HEK293T (cell line): Measurements from ENCODE around the gene OR4D9.

Experiments
- BHLHE40 ChIP-seq: fragments of 450-650 bp; IDR thresholded peaks from 2 replicates; pipeline ENCODE4 v1.6.1; 2016; ENCODE audit warnings: mild to moderate bottlenecking, moderate library complexity, borderline replicate concordance
- FOXA1 ChIP-seq: fragments of 450-650 bp; IDR thresholded peaks from 2 replicates; pipeline ENCODE4 v1.6.1; 2016; ENCODE audit warnings: mild to moderate bottlenecking
- FOXM1 ChIP-seq: fragments of 450-650 bp; IDR thresholded peaks from 2 replicates; pipeline ENCODE4 v1.6.1; 2017; ENCODE audit warnings: mild to moderate bottlenecking, borderline replicate concordance
- LEF1 ChIP-seq: fragments of 450-650 bp; IDR thresholded peaks from 2 replicates; pipeline ENCODE4 v1.6.1; 2017; ENCODE audit warnings: mild to moderate bottlenecking, borderline replicate concordance
- TARDBP ChIP-seq: fragments of 450-650 bp; IDR thresholded peaks from 2 replicates; pipeline ENCODE4 v1.6.1; 2016
- TF ChIP-seq, protein P1 (sequence below): fragments of 450-650 bp; IDR thresholded peaks from 2 replicates; pipeline ENCODE4 v1.6.1; 2016

DNA sequence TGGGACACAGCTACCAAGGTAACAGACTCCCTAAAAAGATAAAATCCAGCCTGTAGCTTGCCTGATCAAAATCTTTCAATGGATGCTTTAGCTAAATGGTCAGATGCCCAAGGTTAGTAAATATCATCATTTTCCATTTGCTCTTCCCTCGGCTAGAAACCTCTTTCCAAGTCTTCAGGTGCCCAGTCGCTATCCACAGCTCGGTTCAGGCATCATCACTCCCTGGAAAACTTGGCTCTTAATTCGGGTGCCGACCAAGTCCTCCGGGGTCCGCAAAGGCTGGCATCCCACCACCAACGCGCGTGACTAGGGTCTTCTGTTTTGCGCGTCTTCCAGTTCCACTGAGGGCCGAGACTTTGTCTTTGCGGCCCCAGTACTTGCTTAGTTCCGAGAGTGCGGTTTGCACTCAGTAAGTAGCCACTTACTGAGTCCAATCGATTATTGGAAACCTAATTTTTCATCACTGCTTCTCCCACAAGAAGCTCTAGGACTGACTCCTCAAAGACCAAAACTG, 44.3 kb downstream of the OR4D9 start:
- TF ChIP-seq BHLHE40: no peak
- TF ChIP-seq, protein P1, sequence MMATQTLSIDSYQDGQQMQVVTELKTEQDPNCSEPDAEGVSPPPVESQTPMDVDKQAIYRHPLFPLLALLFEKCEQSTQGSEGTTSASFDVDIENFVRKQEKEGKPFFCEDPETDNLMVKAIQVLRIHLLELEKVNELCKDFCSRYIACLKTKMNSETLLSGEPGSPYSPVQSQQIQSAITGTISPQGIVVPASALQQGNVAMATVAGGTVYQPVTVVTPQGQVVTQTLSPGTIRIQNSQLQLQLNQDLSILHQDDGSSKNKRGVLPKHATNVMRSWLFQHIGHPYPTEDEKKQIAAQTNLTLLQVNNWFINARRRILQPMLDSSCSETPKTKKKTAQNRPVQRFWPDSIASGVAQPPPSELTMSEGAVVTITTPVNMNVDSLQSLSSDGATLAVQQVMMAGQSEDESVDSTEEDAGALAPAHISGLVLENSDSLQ: no peak
- no peak for TF ChIP-seq FOXM1
- no peak for TF ChIP-seq FOXA1
- TF ChIP-seq LEF1: no peak
- TF ChIP-seq TARDBP: no peak
